SK-N-SH treated with all-trans-retinoic acid at 6 μM for 48 hours (cell line): ENCODE measurements around the gene PHB1.

ENCODE experiments used
- ARNTL ChIP-seq: fragments of 450-650 bp; formaldehyde crosslinking; IDR thresholded peaks from 2 replicates; pipeline ENCODE4 v1.5.0; 2020; ENCODE audit warnings: low read depth, mild to moderate bottlenecking, moderate library complexity, borderline replicate concordance
- CSDC2 ChIP-seq: fragments of 250-450 bp; sonication (Bioruptor Pico); IDR thresholded peaks from 2 replicates; pipeline ENCODE4 v1.5.0; 2020; ENCODE audit warnings: mild to moderate bottlenecking, moderate library complexity
- ESRRG ChIP-seq: fragments of 250-450 bp; sonication (Bioruptor Pico); IDR thresholded peaks from 2 replicates; pipeline ENCODE4 v1.6.1; 2021; ENCODE audit warnings: mild to moderate bottlenecking
- RARB ChIP-seq: fragments of 250-450 bp; sonication (Bioruptor Pico); IDR thresholded peaks from 2 replicates; pipeline ENCODE4 v1.8.0; 2021; ENCODE audit warnings: mild to moderate bottlenecking, moderate library complexity
- TCF4 ChIP-seq: fragments of 250-450 bp; sonication (Bioruptor Pico); IDR thresholded peaks from 2 replicates; pipeline ENCODE4 v1.8.0; 2021; ENCODE audit warnings: mild to moderate bottlenecking, moderate library complexity, borderline replicate concordance
- ZFP3 ChIP-seq: fragments of 250-450 bp; sonication (Bioruptor Pico); IDR thresholded peaks from 2 replicates; pipeline ENCODE4 v1.5.0; 2020; ENCODE audit warnings: mild to moderate bottlenecking, moderate library complexity
- ZFP30 ChIP-seq: fragments of 450-650 bp; formaldehyde crosslinking; IDR thresholded peaks from 2 replicates; pipeline ENCODE4 v1.5.0; 2022; ENCODE audit warnings: mild to moderate bottlenecking, moderate library complexity
- ZNF8 ChIP-seq: fragments of 450-650 bp; formaldehyde crosslinking; IDR thresholded peaks from 2 replicates; pipeline ENCODE4 v1.5.0; 2020; ENCODE audit warnings: mild to moderate bottlenecking, moderate library complexity
- TF ChIP-seq, protein P1 (sequence below): fragments of 250-450 bp; sonication (Bioruptor Pico); IDR thresholded peaks from 2 replicates; pipeline ENCODE4 v1.8.0; 2020; ENCODE audit warnings: mild to moderate bottlenecking, moderate library complexity, borderline replicate concordance
- TF ChIP-seq, protein P2 (sequence below): fragments of 250-450 bp; sonication (Bioruptor Pico); IDR thresholded peaks from 2 replicates; pipeline ENCODE4 v1.5.1; 2020; ENCODE audit warnings: low read depth, mild to moderate bottlenecking, moderate library complexity
- TF ChIP-seq, protein P3 (sequence below): fragments of 250-450 bp; sonication (Bioruptor Pico); IDR thresholded peaks from 2 replicates; pipeline ENCODE4 v1.5.0; 2020; ENCODE audit warnings: mild to moderate bottlenecking, moderate library complexity

DNA sequence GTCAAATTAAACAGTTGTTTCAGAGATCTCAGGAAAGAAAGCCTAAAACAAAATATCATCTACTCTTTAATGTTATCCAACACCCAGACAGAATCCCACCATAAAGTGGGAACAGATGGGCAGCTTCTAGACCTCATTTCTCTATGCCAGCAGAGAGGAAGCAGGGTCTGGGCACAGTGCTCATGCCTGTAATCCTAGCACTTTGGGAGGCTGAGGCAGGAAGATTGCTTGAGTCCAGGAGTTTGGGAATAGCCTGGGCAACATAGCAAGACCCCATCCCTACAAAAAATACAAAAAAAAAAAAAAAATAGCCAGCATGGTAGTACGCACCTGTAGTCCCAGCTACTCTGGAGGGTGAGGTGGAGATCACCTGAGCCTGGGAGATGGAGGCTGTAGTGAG, 39.1 kb downstream of the PHB1 start:
- TF ChIP-seq ZFP3 (no peak), ZFP30 (no peak), ESRRG (CRISPR knock-in tag) (no peak), ZNF8 (CRISPR knock-in tag) (no peak), TCF4 (no peak), ARNTL (no peak), RARB (CRISPR knock-in tag) (no peak), CSDC2 (CRISPR knock-in tag) (no peak)
- TF ChIP-seq, protein P1, sequence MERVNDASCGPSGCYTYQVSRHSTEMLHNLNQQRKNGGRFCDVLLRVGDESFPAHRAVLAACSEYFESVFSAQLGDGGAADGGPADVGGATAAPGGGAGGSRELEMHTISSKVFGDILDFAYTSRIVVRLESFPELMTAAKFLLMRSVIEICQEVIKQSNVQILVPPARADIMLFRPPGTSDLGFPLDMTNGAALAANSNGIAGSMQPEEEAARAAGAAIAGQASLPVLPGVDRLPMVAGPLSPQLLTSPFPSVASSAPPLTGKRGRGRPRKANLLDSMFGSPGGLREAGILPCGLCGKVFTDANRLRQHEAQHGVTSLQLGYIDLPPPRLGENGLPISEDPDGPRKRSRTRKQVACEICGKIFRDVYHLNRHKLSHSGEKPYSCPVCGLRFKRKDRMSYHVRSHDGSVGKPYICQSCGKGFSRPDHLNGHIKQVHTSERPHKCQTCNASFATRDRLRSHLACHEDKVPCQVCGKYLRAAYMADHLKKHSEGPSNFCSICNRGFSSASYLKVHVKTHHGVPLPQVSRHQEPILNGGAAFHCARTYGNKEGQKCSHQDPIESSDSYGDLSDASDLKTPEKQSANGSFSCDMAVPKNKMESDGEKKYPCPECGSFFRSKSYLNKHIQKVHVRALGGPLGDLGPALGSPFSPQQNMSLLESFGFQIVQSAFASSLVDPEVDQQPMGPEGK (CRISPR knock-in tag) = no peak
- TF ChIP-seq, protein P2, sequence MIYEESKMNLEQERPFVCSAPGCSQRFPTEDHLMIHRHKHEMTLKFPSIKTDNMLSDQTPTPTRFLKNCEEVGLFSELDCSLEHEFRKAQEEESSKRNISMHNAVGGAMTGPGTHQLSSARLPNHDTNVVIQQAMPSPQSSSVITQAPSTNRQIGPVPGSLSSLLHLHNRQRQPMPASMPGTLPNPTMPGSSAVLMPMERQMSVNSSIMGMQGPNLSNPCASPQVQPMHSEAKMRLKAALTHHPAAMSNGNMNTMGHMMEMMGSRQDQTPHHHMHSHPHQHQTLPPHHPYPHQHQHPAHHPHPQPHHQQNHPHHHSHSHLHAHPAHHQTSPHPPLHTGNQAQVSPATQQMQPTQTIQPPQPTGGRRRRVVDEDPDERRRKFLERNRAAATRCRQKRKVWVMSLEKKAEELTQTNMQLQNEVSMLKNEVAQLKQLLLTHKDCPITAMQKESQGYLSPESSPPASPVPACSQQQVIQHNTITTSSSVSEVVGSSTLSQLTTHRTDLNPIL = no peak
- TF ChIP-seq, protein P3, sequence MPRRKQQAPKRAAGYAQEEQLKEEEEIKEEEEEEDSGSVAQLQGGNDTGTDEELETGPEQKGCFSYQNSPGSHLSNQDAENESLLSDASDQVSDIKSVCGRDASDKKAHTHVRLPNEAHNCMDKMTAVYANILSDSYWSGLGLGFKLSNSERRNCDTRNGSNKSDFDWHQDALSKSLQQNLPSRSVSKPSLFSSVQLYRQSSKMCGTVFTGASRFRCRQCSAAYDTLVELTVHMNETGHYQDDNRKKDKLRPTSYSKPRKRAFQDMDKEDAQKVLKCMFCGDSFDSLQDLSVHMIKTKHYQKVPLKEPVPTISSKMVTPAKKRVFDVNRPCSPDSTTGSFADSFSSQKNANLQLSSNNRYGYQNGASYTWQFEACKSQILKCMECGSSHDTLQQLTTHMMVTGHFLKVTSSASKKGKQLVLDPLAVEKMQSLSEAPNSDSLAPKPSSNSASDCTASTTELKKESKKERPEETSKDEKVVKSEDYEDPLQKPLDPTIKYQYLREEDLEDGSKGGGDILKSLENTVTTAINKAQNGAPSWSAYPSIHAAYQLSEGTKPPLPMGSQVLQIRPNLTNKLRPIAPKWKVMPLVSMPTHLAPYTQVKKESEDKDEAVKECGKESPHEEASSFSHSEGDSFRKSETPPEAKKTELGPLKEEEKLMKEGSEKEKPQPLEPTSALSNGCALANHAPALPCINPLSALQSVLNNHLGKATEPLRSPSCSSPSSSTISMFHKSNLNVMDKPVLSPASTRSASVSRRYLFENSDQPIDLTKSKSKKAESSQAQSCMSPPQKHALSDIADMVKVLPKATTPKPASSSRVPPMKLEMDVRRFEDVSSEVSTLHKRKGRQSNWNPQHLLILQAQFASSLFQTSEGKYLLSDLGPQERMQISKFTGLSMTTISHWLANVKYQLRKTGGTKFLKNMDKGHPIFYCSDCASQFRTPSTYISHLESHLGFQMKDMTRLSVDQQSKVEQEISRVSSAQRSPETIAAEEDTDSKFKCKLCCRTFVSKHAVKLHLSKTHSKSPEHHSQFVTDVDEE (CRISPR knock-in tag) = no peak
